ENCODE data around the gene KTN1.
A peak's percentile ranks its signal among the peaks of the same experiment; 100 is the strongest.

KTN1 gene

DNA sequence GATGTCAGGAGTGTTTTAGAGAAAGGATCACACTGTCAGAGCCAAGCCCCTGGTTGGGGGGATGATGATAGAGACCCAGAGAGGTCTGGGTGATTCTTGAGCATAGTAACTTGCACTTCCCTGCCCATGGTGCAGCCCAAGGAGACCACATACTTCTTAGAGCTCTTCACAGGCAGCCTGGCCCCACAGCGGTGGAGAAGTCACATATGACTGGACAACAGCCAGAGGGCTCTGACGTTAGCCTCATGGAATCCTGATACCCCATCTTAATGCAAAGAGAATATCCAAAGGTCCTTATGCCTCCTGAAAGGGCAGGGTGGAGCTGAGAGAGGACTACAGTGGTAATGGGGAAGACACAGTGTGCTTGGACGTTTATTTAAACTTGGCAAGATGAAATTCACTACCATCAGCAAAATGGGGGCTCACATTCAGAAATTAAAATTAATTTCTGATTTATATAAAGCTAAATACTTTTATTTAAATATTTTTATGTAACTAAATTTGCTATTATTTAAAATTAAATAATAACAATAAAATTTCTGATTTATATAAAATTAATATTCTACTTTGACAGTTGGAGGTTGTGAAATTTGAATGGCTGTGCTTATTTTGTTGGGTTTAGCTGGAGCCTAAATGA, 131.3 kb downstream of the KTN1 start:
- no peak for DNase-seq (ENCODE audit: low spot score)

DNA sequence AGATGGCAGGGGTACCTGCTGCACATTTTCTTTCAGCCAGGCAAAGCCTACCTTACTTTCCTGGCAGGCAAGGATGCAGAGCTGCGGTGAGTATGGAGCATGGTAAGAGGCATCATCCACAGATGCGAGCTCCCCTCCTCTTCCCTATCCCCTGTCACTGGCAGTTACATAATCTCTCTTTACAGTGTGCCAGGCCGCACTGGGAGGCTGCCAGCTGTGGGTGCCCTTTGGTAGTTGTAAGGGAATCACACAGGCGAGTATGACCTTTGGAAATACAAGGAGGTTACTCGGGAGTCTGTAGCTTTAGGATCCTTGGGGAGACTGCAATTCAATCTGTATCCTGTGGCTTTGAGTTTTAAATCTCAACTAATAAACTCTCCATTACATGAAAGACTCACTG, 132.5 kb downstream of the KTN1 start:
- no peak for DNase-seq (ENCODE audit: low spot score)

DNA sequence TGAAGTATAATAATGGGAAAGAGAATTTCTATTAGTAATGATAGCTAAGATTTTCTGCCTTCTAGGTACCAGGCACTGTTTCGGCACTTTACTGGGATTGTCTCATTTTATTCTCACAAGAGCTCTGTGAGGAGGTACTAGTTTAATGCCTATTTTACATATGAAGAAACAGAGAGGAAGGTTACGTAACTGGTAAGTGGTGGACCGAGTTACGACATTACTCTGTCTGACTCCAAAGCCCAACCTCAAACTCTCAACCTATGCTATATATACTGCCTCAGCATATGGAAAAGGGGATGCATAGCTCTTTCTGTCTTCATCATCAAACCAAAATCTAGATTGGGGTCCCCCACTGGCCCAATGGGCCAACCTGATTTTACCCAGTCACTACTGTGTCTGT, 133.5 kb downstream of the KTN1 start:
- no peak for DNase-seq (ENCODE audit: low spot score)

DNA sequence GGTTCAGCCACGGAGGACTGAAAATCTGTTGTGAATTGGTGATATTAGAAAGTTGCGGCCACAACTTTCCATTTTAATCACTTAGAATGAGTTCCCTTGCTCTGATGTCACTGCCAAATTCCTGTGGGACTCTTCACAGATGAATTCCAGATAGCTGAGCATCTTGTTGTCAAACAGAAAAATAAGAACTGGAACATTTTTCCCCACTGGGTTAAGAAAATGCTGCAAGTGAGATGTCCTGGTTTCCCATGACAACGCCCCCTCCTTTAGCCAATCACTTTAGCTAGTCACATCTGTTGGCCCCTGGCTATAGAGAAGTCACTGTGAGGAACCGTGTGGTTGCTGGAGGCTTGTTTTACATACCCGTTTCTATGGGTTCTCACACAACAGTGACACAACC, 135.9 kb downstream of the KTN1 start:
- DNase-seq (ENCODE audit: low spot score): no peak

DNA sequence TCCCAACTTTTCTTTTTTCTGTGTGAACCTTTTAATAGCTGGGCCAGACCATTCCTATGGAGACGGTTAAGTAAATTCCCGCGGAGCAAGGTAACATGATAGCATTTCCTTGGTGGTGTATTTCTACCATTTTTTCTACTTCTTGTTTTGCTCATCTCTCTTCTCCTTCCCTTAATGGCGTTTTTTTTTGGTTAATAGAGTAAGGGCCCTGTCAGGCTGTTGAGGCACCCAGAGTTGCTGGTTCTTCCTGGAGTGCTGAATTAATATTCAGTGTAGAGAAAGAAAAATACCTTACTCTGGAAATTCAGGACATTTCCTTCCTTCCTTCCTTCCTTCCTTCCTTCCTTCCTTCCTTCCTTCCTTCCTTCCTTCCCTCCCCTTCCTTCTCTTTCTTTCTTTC, 137.6 kb downstream of the KTN1 start:
- no peak for DNase-seq (ENCODE audit: low spot score)

DNA sequence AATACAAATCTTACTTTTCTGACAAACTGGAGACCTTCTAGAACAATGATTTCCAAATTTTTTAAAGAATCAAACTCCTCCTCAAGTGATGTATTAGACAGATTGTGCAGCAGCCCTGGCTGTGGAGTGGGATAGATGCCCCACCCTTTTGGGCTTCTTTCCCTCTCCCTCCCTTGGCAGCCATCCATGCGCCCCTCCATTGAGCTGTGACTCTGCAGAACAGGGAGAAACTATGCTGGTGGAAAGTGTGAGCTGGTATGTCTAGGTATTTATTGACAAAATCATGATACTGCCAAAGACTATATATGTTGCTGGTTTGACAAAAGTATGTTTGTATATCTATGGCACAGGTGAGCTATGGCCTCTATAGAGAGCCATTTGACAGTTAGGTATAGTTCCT, 138.5 kb downstream of the KTN1 start:
- no peak for DNase-seq (ENCODE audit: low spot score)

DNA sequence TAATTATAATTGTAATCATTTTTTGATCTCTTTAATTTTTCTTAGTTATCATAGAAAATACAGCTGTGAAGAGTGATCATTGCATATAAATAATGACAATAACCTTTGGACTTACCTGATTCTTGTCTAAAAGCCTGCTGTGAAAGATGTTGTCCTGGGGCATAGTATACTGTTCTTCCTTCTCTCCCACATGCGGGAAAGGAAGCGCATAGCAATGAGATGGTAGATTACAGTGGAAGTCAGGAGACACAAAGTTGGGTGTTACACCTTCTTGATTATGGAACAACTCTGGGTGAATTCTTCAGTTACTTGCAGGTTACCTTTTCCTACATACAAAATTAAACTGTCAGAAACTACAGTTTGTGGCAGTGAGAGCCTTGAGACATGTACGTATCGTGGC, 140.8 kb downstream of the KTN1 start:
- no peak for DNase-seq (ENCODE audit: low spot score)

DNA sequence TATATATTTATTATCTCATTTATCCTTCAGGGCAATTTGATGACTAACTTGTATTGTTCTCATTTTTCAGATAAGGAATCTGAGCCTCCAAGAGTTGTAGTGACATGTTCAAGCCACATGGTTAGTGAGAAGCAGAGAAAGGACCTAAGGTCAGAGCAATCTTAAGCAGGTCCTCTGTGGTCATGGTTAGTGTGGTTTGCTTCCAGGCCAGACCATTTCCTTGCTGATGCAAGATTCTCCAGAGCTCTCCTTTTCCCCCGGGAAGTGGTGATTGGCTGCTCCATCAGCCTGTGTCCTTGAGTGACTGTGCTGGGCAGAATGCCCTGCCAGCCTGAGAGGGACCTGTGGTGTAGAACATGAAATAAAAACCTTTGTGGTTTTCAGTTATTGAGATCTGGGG, 141.3 kb downstream of the KTN1 start:
- no peak for DNase-seq (ENCODE audit: low spot score)

DNA sequence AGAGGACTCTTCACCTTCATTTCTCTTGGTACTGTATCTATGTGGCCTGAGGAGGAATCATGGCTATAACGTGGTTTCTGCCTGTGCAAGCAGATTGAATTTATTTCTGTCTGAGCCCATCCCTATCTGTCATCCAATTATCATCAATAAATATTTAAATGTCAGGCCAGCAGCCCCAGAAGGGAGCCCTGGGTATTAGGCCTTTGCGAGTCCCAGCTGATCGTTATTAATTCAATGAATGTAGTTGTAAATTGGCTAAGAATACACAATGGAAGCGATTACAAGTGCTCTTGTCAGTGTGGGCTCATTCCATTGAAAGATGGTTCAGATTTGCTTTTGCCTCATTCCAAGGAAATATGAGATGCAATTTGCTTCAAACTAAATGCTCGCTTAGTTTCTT, 142.0 kb downstream of the KTN1 start:
- no peak for DNase-seq (ENCODE audit: low spot score)

DNA sequence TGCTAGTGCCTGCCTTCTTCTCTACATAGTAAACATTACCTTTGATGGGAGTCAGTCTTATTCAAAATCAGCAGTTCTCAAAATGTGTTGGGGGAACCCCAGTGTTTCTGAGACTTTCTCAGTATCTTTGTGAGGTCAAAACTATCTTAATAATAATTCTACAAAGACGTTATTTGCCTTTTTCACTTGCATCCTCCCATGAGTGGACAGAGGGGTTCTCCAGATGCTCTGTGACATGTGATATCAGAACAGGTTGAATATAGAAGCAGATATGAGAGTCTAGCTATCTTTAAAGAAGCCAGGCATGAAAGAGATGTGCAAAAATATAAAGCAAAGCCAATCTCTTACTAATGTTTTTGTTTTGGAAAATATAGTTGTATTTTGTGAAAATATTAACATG, 144.7 kb downstream of the KTN1 start:
- no peak for DNase-seq (ENCODE audit: low spot score)

DNA sequence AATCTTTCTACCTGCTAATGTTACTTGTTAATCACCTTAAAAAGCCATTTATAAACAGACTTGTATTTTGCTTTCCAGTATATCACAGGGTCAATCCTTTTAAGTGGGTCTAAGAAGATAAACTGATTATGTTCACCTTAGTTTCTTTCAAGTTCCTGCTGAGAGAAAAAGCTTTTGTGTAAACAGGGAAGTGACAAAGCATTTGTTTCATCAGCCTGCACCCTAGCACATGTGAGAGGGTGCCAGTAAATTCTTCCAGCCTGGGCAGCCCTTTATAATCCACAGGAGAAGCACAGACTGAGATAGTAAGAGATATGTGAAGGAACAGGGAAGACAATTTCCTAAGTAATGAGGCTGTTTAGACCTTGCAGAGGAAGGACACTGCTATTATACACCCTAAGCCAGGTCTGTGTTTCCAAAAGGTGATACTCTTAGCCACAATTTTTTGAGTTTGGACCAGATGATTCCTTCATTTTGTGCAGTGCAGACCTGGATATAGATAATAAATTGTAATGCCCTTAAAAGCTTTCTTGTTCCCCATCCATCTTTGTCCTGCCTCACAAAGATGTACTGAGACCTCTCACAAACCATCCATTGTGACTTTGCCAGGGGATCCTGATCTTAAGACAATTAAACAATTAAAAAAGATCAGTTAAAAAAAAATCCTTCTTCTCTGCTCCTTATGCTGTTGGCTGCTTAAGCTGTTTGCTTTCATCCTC, 150.7 kb downstream of the KTN1 start:
- DNase-seq (ENCODE audit: low spot score): no peak

DNA sequence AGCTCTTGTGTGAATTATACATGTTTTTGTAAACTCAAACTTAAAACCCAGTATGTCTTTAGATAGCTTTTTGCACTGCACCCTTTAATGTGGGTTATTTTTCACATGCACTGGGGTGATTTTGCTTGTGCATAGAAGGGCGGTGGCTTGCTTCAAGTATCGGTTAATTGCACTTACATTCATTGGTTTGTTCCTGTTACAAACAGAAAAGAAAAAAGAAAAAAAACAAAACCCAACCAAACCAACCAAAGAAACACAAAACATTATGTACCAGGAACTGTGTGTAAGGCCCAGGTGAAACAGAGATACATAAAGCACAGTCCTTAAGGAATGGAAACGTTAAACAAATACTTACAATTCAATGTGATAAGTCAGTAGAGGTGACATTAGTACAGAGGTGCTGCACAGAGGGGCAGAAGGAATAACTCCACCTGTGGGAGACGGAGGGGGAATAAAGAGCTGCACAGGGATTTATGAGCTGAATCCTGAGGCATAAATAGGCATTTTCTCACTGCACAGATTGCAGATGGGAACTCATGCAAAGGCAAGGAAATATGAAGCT, 151.4 kb downstream of the KTN1 start:
- DNase-seq (ENCODE audit: low spot score): no peak

DNA sequence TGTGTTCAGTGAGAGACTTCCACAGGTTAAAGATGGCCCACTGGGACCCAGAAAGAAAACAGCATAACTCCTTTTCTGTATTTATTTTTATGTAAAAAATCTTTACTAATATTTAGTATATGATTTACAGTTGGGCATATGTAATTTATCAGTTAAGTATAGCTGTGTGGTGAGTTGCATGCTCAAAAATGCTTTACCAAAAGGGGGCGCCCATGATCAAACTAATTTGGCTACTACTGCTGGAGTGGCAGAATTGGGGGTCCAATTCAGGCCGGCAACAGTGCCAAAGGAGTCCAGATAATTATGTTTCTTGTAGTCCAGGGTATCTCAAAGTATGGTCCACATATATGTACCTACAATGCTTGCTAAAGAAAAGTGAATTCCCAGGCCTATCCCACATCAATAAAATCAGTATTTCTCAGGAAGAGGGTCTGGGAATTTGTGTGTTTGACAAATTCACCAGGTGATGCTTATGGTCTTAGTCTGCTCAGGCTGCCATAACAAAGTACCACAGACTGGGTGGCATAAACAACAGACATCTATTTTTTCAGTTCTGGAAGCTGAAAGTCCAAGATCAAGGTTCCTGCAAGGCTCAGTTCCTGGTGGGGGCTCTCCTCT, 152.0 kb downstream of the KTN1 start:
- DNase-seq (ENCODE audit: low spot score): peak; percentile 17

DNA sequence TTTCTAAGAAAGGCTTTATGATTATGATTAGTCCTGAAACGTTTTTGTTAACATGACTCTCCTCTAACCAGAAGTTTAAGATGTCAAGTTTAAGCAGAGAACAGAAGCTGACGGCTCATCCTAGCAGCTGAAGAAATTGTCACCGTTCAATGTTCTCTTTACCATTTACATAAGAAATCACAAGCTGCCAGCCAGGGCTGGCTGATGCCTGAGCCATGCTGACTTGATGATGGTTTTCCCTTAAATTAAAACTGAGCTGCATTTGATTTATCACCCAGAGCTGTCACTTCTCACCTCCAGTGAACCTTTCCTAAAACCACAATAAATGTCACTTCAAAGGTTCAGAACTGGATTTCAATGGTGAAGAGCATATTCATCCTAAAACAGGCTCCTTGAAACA, 153.6 kb downstream of the KTN1 start:
- no peak for DNase-seq (ENCODE audit: low spot score)

Small RNA genes within 50 kb of the gene (small RNA-seq; reads per million reads assigned to genes)
- gene RF00019: 0 reads per million in 2 experiments

Measured in SK-N-DZ (cell line).